GM21381 (cell line): Measurements from ENCODE around the gene PLXNA4.

ENCODE experiments used
- ATAC-seq: cut with Tn5 transposase; IDR thresholded peaks from one replicate; pipeline ENCODE4 v1.9.1; 2021; ENCODE audit warnings: mild to moderate bottlenecking, moderate library complexity; ENCODE audit not compliant: unreplicated experiment

The PLXNA4 gene

GRCh38 chr7:132371948-132372347, 204.3 kb downstream of the PLXNA4 start:
- no peak for ATAC-seq

GRCh38 chr7:132368246-132368900, 207.9 kb downstream of the PLXNA4 start:
- no peak for ATAC-seq

- ATAC-seq: no peak
Observed at GRCh38 chr7:132367795-132368194, 208.5 kb downstream of the PLXNA4 start.

GRCh38 chr7:132367004-132367403, 209.3 kb downstream of the PLXNA4 start:
- no peak for ATAC-seq

GRCh38 chr7:132364226-132364625, 212.0 kb downstream of the PLXNA4 start:
- no peak for ATAC-seq

GRCh38 chr7:132362059-132362458, 214.2 kb downstream of the PLXNA4 start:
- ATAC-seq: no peak

GRCh38 chr7:132361146-132361545, 215.1 kb downstream of the PLXNA4 start:
- no peak for ATAC-seq

GRCh38 chr7:132359743-132360142, 216.5 kb downstream of the PLXNA4 start:
- ATAC-seq: no peak

GRCh38 chr7:132355048-132355447, 221.2 kb downstream of the PLXNA4 start:
- no peak for ATAC-seq

GRCh38 chr7:132354527-132354926, 221.7 kb downstream of the PLXNA4 start:
- no peak for ATAC-seq

- no peak for ATAC-seq
Observed at GRCh38 chr7:132353936-132354335, 222.3 kb downstream of the PLXNA4 start.

- ATAC-seq: no peak
Observed at GRCh38 chr7:132352800-132353199, 223.5 kb downstream of the PLXNA4 start.

GRCh38 chr7:132351954-132352499, 224.2 kb downstream of the PLXNA4 start:
- ATAC-seq: no peak

- no peak for ATAC-seq
Observed at GRCh38 chr7:132350741-132351140, 225.5 kb downstream of the PLXNA4 start.

GRCh38 chr7:132349075-132349474, 227.2 kb downstream of the PLXNA4 start:
- no peak for ATAC-seq

- no peak for ATAC-seq
Observed at GRCh38 chr7:132348341-132348740, 227.9 kb downstream of the PLXNA4 start.

- no peak for ATAC-seq
Observed at GRCh38 chr7:132347858-132348257, 228.4 kb downstream of the PLXNA4 start.

- no peak for ATAC-seq
Observed at GRCh38 chr7:132347123-132347522, 229.1 kb downstream of the PLXNA4 start.

GRCh38 chr7:132345543-132346129, 230.6 kb downstream of the PLXNA4 start:
- ATAC-seq: no peak

GRCh38 chr7:132345030-132345429, 231.2 kb downstream of the PLXNA4 start:
- no peak for ATAC-seq

- ATAC-seq: no peak
Observed at GRCh38 chr7:132343199-132343598, 233.1 kb downstream of the PLXNA4 start.

- no peak for ATAC-seq
Observed at GRCh38 chr7:132337450-132338080, 238.7 kb downstream of the PLXNA4 start.
